ENCODE measurements around the gene DDX10.
"Not testable (repeated sequence)": the region's sequence is repeated elsewhere in the genome, so short reads cannot be mapped to it uniquely, and the experiment has no call there.

Gene DDX10

DNA sequence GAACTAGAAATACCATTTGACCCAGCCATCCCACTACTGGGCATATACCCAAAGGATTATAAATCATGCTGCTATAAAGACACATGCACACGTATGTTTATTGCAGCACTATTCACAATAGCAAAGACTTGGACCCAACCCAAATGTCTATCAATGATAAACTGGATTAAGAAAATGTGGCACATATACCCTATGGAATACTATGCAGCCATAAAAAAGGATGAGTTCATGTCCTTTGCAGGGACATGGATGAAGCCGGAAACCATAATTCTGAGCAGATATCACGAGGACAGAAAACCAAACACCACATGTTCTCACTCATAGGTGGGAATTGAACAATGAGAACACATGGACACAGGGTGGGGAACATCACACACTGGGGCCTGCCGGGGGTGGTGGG lies 114.3 kb downstream of the DDX10 start:
- DNase-seq: not testable (repeated sequence)

DNA sequence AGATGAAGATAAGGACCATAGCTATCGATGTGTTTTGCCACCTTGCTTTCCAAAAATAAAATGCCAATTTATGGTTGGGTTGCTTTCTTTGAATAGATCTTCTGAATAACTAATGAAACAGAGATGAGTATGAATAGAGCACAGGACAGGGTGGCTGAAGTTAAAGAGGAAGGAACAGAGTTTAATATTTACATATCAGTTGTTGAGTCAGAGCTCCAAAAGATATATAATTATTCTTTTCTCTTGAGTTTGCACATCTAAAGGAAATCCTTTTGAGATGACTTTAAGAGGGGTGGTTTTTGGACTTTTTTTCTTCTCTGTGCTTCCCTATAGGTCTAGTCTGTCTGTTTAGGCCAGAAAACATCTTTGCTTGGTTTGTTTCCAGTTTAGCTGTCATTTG lies 115.2 kb downstream of the DDX10 start:
- DNase-seq: no peak

- no peak for DNase-seq
These were observed 117.1 kb downstream of the DDX10 start for GRCh38 chr11:108781946-108782345.

DNA sequence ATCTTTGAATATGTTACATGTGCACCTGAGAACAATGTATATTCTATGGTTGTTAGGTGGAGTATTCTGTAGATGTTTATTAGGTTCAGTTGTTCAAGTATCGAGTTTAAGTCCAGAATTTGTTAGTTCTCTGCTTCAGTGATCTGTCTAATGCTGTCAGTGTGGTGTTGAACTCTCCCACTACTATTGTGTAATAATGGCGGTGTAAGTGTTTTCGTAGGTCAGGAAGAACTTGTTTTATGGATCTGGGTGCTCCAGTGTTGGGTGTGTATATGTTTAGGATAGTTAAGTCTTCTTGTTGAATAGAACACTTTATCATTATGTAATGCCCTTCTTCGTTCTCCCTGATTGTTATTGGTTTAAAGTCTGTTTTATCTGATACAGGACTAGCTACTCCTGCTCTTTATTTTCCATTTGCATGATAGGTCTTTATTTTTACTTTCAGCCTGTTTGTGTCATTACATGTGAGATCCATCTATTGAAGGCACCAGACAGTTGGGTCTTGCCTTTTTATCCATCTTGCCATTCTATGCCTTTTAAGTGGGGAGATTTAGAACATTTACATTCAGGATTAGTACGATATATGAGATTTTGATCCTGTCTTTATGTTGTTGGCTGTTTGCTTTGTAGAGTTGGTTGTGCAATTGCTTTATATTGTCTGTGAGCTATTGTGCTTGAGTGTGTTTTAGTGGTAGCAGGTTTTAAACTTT lies 121.6 kb downstream of the DDX10 start:
- DNase-seq: no peak

DNA sequence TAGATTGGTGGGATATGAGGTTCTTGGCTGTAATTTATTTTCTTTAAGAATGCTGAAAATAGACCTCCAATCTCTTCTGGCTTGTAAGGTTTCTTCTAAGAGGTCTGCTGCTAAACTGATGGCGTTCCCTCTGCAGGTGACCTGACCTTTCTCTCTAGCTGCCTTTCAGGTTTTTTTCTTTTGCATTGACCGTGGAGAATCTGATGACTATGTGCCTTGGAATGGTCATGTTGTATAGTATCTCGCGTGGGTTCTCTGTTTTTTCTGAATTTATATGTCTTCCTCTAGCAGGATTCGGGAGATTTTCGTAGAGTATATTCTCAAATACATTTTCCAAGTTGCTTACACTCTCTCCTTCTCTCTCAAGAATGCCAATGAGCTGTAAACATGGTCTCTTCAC lies 122.2 kb downstream of the DDX10 start:
- no peak for DNase-seq

- DNase-seq: no peak
These were observed 123.8 kb downstream of the DDX10 start for GRCh38 chr11:108788565-108789199.

GRCh38 chr11:108790501-108791299 lies 125.8 kb downstream of the DDX10 start:
- DNase-seq: no peak

- DNase-seq: no peak
These were observed 128.3 kb downstream of the DDX10 start for GRCh38 chr11:108793138-108793537.

- no peak for DNase-seq
These were observed 128.7 kb downstream of the DDX10 start for GRCh38 chr11:108793611-108794010.

- DNase-seq: no peak
These were observed 131.7 kb downstream of the DDX10 start for GRCh38 chr11:108796551-108796950.

- no peak for DNase-seq
These were observed 132.8 kb downstream of the DDX10 start for GRCh38 chr11:108797578-108798100.

DNA sequence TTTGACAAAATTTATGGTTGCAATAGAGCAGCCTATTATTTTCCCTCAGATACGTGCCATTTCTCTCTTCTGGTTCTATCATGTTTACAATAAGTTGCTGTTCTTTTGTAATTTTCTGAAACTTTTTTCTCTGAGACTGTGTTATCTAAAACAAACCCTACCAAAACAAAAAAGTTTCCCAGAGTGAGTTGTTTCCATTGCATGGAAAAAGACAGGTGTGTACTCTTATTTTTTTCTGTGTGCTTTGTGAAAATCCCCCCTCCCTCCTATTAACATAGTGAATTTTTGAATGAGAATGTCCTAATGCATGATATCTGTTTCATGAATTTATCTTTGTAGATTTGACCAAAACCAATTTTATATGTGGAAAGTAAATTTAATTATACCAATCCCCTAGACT lies 137.6 kb downstream of the DDX10 start:
- DNase-seq: no peak

DNA sequence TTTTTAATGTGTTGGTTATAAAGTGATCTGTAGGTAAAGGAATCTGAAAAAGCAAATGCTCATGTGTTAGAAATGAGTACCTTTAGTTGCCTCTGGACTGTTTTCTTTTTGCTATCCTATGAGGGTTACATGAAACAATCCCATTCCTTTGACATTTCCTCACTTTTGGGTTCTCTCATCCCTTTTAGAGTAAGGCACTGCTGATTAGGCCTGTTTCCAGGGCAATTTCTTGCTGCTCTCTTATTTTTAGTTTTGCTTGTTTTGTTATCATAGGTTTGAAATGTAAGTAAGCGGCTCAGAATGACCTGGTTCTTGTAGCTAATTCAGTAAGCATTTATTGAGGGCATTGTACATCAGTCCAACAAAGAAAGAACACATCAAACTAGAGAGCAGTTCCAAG lies 138.9 kb downstream of the DDX10 start:
- no peak for DNase-seq

DNA sequence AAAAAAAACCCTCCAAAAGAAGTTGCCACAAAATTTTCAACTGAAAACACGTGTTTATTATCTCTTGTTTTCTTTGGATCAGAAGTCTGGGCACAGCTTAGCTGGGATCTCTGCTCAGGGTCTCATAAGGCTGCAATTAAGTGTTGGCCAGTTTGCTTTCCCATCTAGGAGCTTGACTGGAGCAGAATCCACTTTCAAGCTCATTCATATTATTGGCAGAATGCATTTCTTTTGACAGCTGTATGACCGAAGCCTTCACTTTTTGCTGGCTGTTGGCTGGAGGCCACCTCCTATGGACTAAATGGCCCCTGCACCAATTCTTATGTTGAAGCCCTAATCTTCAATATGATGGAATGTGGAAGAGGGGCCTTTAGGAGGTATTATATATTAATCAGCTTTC lies 139.6 kb downstream of the DDX10 start:
- no peak for DNase-seq

DNA sequence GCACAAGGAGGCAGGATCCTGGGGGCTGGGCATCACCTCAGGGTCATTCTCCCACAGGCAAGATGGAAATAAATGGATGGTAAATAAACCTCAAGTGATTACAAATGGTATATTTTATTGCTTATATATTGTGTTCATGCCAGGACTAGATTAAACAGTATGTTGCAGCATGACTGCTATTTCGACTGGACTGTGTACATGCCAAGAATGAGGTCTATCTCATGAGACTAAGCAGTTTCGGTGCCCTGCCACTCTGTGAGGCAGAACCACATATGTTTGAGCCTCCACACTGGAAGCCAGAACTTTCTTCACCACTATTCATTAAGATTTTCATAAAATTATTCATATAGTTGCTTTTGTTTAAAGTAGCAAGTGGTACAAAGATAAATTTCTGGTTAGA lies 140.2 kb downstream of the DDX10 start:
- DNase-seq: no peak

DNA sequence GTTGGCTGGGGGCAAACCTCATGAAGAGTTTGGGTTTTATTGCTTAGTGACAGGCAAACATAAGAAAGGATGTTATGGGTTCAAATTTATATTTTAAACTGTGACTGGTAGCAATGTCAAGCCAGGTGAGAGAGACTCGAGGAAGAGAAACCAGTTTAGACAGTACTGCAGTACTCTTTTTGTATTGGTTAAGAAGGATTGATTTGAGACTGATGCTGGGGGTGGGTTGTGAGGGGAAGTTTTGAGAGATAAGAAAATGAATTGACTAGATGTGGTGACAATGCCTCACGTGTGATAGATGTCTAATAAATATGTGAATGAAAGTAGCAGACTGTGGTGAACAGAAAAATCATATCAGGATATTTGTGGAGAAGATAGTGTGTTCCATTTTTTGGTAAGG lies 142.4 kb downstream of the DDX10 start:
- DNase-seq: no peak

- no peak for DNase-seq
These were observed 148.2 kb downstream of the DDX10 start for GRCh38 chr11:108813086-108813485.

GRCh38 chr11:108817976-108818375 lies 153.1 kb downstream of the DDX10 start:
- no peak for DNase-seq

- DNase-seq: no peak
These were observed 154.1 kb downstream of the DDX10 start for GRCh38 chr11:108818971-108819370.

DNA sequence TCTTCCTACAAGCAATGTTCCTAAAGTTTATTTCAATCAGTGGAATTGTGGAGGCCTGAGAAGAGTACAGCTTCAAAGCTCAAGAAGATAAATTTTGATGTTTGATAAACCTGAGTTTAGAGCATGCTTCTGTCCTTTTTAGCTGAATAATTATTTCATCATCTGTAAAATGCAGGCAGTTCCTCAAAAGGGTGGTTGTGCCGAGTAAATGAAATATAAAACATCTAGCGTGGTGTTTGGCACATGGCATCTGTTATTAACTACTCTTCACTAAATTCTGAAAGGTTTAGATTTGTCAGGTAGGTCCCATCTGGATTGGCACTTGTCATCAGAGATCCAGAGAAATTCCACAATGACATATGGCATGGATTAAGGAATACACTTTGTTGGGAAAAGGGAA lies 155.1 kb downstream of the DDX10 start:
- DNase-seq: no peak

DNA sequence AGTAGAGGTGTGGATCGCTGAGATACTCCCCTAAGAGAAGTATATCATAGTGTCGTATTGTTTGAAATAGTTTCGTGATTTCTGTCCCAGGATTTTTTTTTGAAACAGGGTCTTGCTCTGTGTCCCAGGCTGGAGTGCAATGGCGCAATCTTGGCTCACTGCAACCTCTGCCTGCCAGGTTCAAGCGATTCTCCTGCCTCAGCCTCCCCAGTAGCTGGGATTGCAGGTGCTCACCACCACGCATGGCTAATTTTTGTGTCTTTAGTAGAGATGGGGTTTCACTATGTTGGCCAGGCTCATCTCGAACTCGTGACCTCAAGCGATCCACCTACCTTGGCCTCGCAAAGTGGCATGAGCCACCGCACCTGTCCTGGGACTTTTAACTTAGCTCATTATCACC lies 159.1 kb downstream of the DDX10 start:
- DNase-seq: not testable (repeated sequence)

DNA sequence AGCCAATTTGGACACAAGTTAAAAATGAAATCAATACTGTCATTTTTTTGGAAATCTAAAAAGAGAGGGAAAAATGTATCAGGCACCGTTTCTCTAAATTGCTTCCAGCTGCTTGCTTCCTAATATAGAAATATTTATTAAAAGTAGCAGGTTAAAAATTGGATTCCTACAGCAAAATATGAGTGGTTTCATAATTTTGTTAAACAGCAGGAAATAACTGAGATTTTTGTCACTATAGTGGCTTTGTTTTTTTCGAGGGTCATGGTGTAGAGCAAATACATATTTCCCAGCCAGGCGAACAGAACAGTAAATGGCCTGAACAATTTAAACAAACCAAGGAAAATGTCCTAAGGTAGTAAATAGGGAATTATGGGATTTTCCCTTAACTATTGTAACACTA lies 159.7 kb downstream of the DDX10 start:
- no peak for DNase-seq

- no peak for DNase-seq
These were observed 160.5 kb downstream of the DDX10 start for GRCh38 chr11:108825381-108825780.

GRCh38 chr11:108826136-108826535 lies 161.3 kb downstream of the DDX10 start:
- no peak for DNase-seq
